MM.1S (cell line): ENCODE data around the gene EPB41L1.

Experiments used
- CTCF ChIP-seq: fragments of 300-600 bp; sonication (generic); IDR thresholded peaks from 2 replicates; pipeline ENCODE4 v1.5.1; 2016; ENCODE audit warnings: antibody characterized with exemption, low read length, mixed read lengths
- EZH2 ChIP-seq: fragments of 300-600 bp; sonication (generic); optimal IDR thresholded peaks from 2 replicates; pipeline ENCODE3; 2017; ENCODE audit warnings: low read depth, mild to moderate bottlenecking, antibody characterized with exemption, low read length, mixed read lengths
- EZH2phosphoT487 ChIP-seq: fragments of 300-600 bp; sonication (generic); IDR thresholded peaks from 2 replicates; pipeline ENCODE4 v1.6.1; 2018; ENCODE audit warnings: antibody characterized with exemption, low read length

GRCh38 chr20:36141310-36141709, 13.2 kb upstream of the EPB41L1 start:
- TF ChIP-seq CTCF (peak; percentile 29), EZH2 (no peak), EZH2phosphoT487 (no peak)
